ENCODE results near the gene C14orf39. TPM values are rescaled to one million over a fixed set of nuclear protein-coding genes. Genes with fewer than 3 reads are reported as not detected.
"Not testable (repeated sequence)": the region's sequence is repeated elsewhere in the genome, so short reads cannot be mapped to it uniquely, and the experiment has no call there.

Gene C14orf39
- total RNA-seq, 1 donor from 2014 or later = 1.2 TPM

DNA sequence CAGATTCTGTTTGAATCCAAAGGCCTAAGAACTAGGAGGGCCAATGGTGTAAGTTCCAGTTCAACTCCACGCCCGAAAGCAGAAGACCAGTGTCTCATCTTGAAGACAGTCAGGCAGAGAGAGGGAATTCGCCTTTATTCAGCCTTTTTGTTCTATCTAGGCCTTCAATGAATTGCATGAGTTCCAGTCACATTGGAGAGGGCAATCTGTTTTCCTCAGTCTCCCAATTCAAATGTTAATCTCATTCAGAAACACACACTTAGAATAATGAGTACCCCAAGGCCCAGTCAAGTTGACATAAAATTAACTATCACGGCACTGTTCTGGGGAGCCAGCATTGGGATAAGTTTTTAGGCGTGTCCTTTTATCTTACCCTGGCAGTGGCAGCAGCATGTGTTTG, 65.8 kb downstream of the C14orf39 start:
- no peak overlapping the region for H3K4me3 ChIP-seq (ENCODE audit: low read depth, low read length)
- TF ChIP-seq, protein P1, sequence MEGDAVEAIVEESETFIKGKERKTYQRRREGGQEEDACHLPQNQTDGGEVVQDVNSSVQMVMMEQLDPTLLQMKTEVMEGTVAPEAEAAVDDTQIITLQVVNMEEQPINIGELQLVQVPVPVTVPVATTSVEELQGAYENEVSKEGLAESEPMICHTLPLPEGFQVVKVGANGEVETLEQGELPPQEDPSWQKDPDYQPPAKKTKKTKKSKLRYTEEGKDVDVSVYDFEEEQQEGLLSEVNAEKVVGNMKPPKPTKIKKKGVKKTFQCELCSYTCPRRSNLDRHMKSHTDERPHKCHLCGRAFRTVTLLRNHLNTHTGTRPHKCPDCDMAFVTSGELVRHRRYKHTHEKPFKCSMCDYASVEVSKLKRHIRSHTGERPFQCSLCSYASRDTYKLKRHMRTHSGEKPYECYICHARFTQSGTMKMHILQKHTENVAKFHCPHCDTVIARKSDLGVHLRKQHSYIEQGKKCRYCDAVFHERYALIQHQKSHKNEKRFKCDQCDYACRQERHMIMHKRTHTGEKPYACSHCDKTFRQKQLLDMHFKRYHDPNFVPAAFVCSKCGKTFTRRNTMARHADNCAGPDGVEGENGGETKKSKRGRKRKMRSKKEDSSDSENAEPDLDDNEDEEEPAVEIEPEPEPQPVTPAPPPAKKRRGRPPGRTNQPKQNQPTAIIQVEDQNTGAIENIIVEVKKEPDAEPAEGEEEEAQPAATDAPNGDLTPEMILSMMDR (conservative IDR thresholded peaks at IDR 0.05; ENCODE audit: low read depth, low read length) = no peak
- DNase-seq (ENCODE audit: low read depth) = no peak

DNA sequence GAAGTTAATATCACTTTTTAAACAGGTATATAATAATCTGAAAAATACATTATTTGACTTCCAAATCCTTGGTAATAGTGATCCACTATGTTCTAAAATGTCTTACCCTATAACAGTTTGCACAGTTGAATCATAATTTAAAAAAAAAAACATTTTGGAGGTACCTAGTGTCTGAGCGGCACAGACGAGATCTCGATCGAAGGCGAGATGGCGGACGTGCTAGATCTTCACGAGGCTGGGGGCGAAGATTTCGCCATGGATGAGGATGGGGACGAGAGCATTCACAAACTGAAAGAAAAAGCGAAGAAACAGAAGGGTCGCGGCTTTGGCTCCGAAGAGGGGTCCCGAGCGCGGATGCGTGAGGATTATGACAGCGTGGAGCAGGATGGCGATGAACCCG, 88.3 kb downstream of the C14orf39 start:
- DNase-seq (ENCODE audit: low read depth); H3K4me3 ChIP-seq (ENCODE audit: low read depth, low read length): not testable (repeated sequence)

DNA sequence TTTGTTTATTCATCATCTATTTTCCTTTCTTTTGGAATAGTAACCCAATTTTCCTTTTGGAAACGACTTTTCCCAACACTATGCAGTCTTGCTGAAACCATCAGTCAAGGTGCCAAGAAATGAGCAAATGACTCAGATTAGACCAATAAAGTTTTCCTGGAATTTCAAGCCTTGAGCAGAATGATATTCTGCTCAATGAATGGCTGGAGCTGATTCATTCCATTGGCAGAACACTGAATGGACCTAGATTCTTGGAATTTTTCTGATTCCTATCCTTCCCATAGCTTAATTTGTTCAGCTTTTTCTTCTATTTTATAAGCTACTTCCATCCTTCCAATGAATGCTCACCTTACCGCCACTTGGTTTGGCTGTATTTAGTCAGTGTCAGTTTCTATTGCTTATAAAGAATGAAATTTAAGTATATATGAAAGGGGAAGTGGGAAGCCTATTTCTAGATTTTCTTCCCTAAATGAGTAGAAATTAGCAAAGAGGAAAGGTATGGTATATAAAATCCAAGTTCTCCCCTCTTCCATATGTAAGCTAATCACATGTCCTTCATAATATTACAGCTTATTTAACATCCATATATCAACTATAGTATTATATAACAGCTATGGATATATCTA, 89.0 kb downstream of the C14orf39 start:
- DNase-seq (ENCODE audit: low read depth) = no peak
- TF ChIP-seq, protein P1 (conservative IDR thresholded peaks at IDR 0.05; ENCODE audit: low read depth, low read length) = no peak
- H3K4me3 ChIP-seq (ENCODE audit: low read depth, low read length) = no peak overlapping the region

Other genes with a start within 250 kb of the C14orf39 start
- 10.2 and 21.0 TPM in 2 replicates for gene PPM1A, start 236.8 kb downstream of the C14orf39 start, total RNA-seq
- gene SIX6, start 23.1 kb upstream of the C14orf39 start, total RNA-seq = not detected in 2 replicates
- gene SIX1, start 163.4 kb upstream of the C14orf39 start, total RNA-seq = 4.6 and 6.5 TPM in 2 replicates
- gene SIX4, start 238.3 kb upstream of the C14orf39 start, total RNA-seq = 9.5 and 11.4 TPM in 2 replicates
- 57.2 and 75.4 TPM in 2 replicates for gene MNAT1, start 248.7 kb upstream of the C14orf39 start, total RNA-seq

Data from epithelial cell of proximal tubule (primary cell).